ENCODE measurements around the gene ANAPC13.
A peak's percentile ranks its signal among the peaks of the same experiment; 100 is the strongest.

Gene ANAPC13

DNA sequence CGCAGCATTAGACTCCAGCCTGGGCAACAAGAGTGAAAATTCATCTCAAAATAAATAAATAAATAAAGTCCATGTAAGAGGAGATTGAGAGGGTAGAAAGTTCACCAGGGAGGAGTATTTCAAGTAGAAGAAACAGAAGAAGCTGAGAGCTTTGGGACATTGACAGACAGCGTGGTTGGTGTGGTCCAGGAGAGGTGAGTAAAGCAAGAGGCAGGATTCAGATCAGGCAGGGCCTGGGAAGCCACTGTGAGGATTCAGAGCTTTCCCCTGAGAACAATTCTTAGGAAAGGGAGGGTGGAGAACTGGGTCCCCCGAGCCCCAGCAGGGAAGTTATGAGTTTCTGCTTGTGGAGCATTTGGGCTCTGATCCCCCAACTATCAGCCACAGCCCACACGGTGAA lies 57.4 kb downstream of the ANAPC13 start:
- POLR2A ChIA-PET (ENCODE audit: low non-redundant PET) = no interaction called here

More for the DNA sequence above, 57.4 kb downstream of the ANAPC13 start:
- DNase-seq (ENCODE audit: low spot score) = no peak
- TF ChIP-seq, protein P1, sequence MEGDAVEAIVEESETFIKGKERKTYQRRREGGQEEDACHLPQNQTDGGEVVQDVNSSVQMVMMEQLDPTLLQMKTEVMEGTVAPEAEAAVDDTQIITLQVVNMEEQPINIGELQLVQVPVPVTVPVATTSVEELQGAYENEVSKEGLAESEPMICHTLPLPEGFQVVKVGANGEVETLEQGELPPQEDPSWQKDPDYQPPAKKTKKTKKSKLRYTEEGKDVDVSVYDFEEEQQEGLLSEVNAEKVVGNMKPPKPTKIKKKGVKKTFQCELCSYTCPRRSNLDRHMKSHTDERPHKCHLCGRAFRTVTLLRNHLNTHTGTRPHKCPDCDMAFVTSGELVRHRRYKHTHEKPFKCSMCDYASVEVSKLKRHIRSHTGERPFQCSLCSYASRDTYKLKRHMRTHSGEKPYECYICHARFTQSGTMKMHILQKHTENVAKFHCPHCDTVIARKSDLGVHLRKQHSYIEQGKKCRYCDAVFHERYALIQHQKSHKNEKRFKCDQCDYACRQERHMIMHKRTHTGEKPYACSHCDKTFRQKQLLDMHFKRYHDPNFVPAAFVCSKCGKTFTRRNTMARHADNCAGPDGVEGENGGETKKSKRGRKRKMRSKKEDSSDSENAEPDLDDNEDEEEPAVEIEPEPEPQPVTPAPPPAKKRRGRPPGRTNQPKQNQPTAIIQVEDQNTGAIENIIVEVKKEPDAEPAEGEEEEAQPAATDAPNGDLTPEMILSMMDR (conservative IDR thresholded peaks at IDR 0.05; ENCODE audit: low read depth) = no peak
- CTCF ChIA-PET = no interaction called here
- H3K27ac ChIP-seq = peak overlapping the region; percentile 73; the same call in 1 of the 2 replicates

Measured in RWPE1 (cell line).